ENCODE results near the gene PARD6G. TPM values are rescaled to one million over a fixed set of nuclear protein-coding genes. Genes with fewer than 3 reads are reported as not detected.

The PARD6G gene
- total RNA-seq, 1 donor from 2014 or later: 21.8 TPM

- H3K27ac Mint-ChIP-seq: peak overlapping the region; percentile 5
- H3K4me1 Mint-ChIP-seq: peaks cover 45% of the 10 kb centered on the region
- no peak overlapping the region for H3K27ac ChIP-seq
- no peaks in the 10 kb centered on the region for H3K9me3 ChIP-seq (ENCODE audit: low read depth)
- H3K4me3 ChIP-seq: no peak overlapping the region
- H3F3A ChIP-seq (ENCODE audit: low read depth): no peaks in the 10 kb centered on the region
- H3K9me3 Mint-ChIP-seq: peaks cover 5% of the 10 kb centered on the region
- H3K79me2 ChIP-seq (ENCODE audit: low read depth): peaks cover 6% of the 10 kb centered on the region
- no peak for TF ChIP-seq CTCF (IDR thresholded peaks at IDR 0.05)
- no peak for TF ChIP-seq EZH2phosphoT487 (IDR thresholded peaks at IDR 0.05)
- TF ChIP-seq EZH2 (IDR thresholded peaks at IDR 0.05): no peak
- peaks cover 6% of the 10 kb centered on the region for H3K27me3 Mint-ChIP-seq (ENCODE audit: insufficient read depth, low read depth)
- no peak overlapping the region for H3K9ac ChIP-seq
- DNase-seq (ENCODE audit: low spot score): no peak
- no peak overlapping the region for H3K4me2 ChIP-seq
- peaks cover 19% of the 10 kb centered on the region for H4K20me1 ChIP-seq (ENCODE audit: low read depth)
- peaks cover 2% of the 10 kb centered on the region for H3K4me1 ChIP-seq
- no peaks in the 10 kb centered on the region for H3K36me3 ChIP-seq
- H3K27me3 ChIP-seq: no peaks in the 10 kb centered on the region
- no peak overlapping the region for H3K4me3 Mint-ChIP-seq
- peaks cover 13% of the 10 kb centered on the region for H3K36me3 Mint-ChIP-seq
- H2AFZ ChIP-seq (replicated peaks): no peak overlapping the region
These were observed 44.1 kb downstream of the PARD6G start for GRCh38 chr18:80203249-80203648.

GRCh38 chr18:80202264-80202998 lies 44.9 kb downstream of the PARD6G start:
- no peak overlapping the region for H2AFZ ChIP-seq (replicated peaks)
- peaks cover 6% of the 10 kb centered on the region for H3K79me2 ChIP-seq (ENCODE audit: low read depth)
- Mint-ChIP-seq H3K27me3 (ENCODE audit: insufficient read depth, low read depth) (peaks cover 6% of the 10 kb centered on the region), H3K4me3 (no peak overlapping the region), H3K36me3 (peaks cover 13% of the 10 kb centered on the region), H3K4me1 (peaks cover 52% of the 10 kb centered on the region), H3K9me3 (peaks cover 5% of the 10 kb centered on the region), H3K27ac (no peak overlapping the region)
- H3K4me1 ChIP-seq: peaks cover 10% of the 10 kb centered on the region
- H3K36me3 ChIP-seq: no peaks in the 10 kb centered on the region
- no peak overlapping the region for H3K9ac ChIP-seq
- no peaks in the 10 kb centered on the region for H3K9me3 ChIP-seq (ENCODE audit: low read depth)
- H3F3A ChIP-seq (ENCODE audit: low read depth): peaks cover 7% of the 10 kb centered on the region
- H3K27me3 ChIP-seq: no peaks in the 10 kb centered on the region
- DNase-seq (ENCODE audit: low spot score): no peak
- H3K4me2 ChIP-seq: no peak overlapping the region
- H3K27ac ChIP-seq: no peak overlapping the region
- peaks cover 19% of the 10 kb centered on the region for H4K20me1 ChIP-seq (ENCODE audit: low read depth)
- no peak overlapping the region for H3K4me3 ChIP-seq
- TF ChIP-seq CTCF (IDR thresholded peaks at IDR 0.05) (no peak), EZH2 (IDR thresholded peaks at IDR 0.05) (no peak), EZH2phosphoT487 (IDR thresholded peaks at IDR 0.05) (no peak)

- Histone ChIP-seq H2AFZ (replicated peaks) (no peak overlapping the region), H3K4me1 (peaks cover 17% of the 10 kb centered on the region), H3K27me3 (no peaks in the 10 kb centered on the region), H3F3A (ENCODE audit: low read depth) (peaks cover 11% of the 10 kb centered on the region), H3K79me2 (ENCODE audit: low read depth) (peaks cover 6% of the 10 kb centered on the region), H4K20me1 (ENCODE audit: low read depth) (peaks cover 19% of the 10 kb centered on the region), H3K4me3 (no peak overlapping the region), H3K27ac (no peak overlapping the region), H3K36me3 (no peaks in the 10 kb centered on the region), H3K9ac (no peak overlapping the region), H3K9me3 (ENCODE audit: low read depth) (no peaks in the 10 kb centered on the region), H3K4me2 (no peak overlapping the region)
- H3K36me3 Mint-ChIP-seq: peaks cover 13% of the 10 kb centered on the region
- peaks cover 6% of the 10 kb centered on the region for H3K27me3 Mint-ChIP-seq (ENCODE audit: insufficient read depth, low read depth)
- H3K4me3 Mint-ChIP-seq: no peak overlapping the region
- peaks cover 59% of the 10 kb centered on the region for H3K4me1 Mint-ChIP-seq
- TF ChIP-seq EZH2phosphoT487 (IDR thresholded peaks at IDR 0.05) (no peak), CTCF (IDR thresholded peaks at IDR 0.05) (no peak), EZH2 (IDR thresholded peaks at IDR 0.05) (no peak)
- no peak for DNase-seq (ENCODE audit: low spot score)
- no peak overlapping the region for H3K27ac Mint-ChIP-seq
- H3K9me3 Mint-ChIP-seq: peaks cover 5% of the 10 kb centered on the region
These were observed 45.6 kb downstream of the PARD6G start for GRCh38 chr18:80201739-80202138.

All from neural progenitor cell (in vitro differentiated cells).